ENCODE data around the gene SERPINB7.

DNA sequence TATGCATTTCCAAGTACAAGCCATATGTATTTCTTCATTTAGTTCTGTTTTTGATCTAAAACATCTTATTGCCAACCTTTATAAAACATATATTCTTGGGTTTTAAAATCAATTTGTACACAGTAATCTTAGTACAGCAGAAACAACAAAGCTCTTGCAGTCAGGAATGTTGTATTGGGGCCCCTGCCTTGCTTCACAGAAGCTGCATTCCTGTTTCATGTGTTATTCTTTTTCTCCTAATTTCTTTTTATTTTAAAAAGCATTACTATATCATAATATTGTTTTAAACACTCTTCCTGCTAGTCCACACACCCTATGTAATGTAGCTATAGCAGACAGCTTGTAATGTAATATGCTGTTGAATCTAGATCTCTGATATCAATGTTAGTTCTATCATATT is 24.0 kb downstream of the SERPINB7 start:
- TF ChIP-seq CTCF (IDR thresholded peaks at IDR 0.05 in 8 of 11, conservative IDR thresholded peaks at IDR 0.05 in 3 of 11) (no peak), POLR2A (IDR thresholded peaks at IDR 0.05) (no peak), POLR2AphosphoS5 (IDR thresholded peaks at IDR 0.05) (no peak)

All from spleen (tissue), 7 donors.